ENCODE results near the gene R3HDML. TPM values are rescaled to one million over a fixed set of nuclear protein-coding genes. Genes with fewer than 3 reads are reported as not detected.
A peak's percentile ranks its signal among the peaks of the same experiment; 100 is the strongest.

R3HDML gene
- total RNA-seq, 1 donor from 2014 or later: not detected

GRCh38 chr20:44393608-44394451, 57.0 kb downstream of the R3HDML start:
- no peak for DNase-seq (ENCODE audit: low read depth)
- H3K4me3 ChIP-seq (ENCODE audit: low read depth, low read length): no peak overlapping the region
- TF ChIP-seq CTCF (conservative IDR thresholded peaks at IDR 0.05; ENCODE audit: low read depth, low read length): no peak

- DNase-seq (ENCODE audit: low read depth): no peak
- no peak overlapping the region for H3K4me3 ChIP-seq (ENCODE audit: low read depth, low read length)
- no peak for TF ChIP-seq CTCF (conservative IDR thresholded peaks at IDR 0.05; ENCODE audit: low read depth, low read length)
Measured at GRCh38 chr20:44394452-44394701, 57.5 kb downstream of the R3HDML start.

- H3K4me3 ChIP-seq (ENCODE audit: low read depth, low read length): no peak overlapping the region
- peak; percentile 36 for DNase-seq (ENCODE audit: low read depth)
- TF ChIP-seq CTCF (conservative IDR thresholded peaks at IDR 0.05; ENCODE audit: low read depth, low read length): no peak
Measured at GRCh38 chr20:44394702-44395460, 58.0 kb downstream of the R3HDML start.

GRCh38 chr20:44395461-44396340, 58.9 kb downstream of the R3HDML start:
- no peak for TF ChIP-seq CTCF (conservative IDR thresholded peaks at IDR 0.05; ENCODE audit: low read depth, low read length)
- H3K4me3 ChIP-seq (ENCODE audit: low read depth, low read length): no peak overlapping the region
- DNase-seq (ENCODE audit: low read depth): no peak

- TF ChIP-seq CTCF (conservative IDR thresholded peaks at IDR 0.05; ENCODE audit: low read depth, low read length): no peak
- no peak for DNase-seq (ENCODE audit: low read depth)
- no peak overlapping the region for H3K4me3 ChIP-seq (ENCODE audit: low read depth, low read length)
Measured at GRCh38 chr20:44396369-44397130, 59.7 kb downstream of the R3HDML start.

GRCh38 chr20:44398335-44398734, 61.5 kb downstream of the R3HDML start:
- no peak for TF ChIP-seq CTCF (conservative IDR thresholded peaks at IDR 0.05; ENCODE audit: low read depth, low read length)
- DNase-seq (ENCODE audit: low read depth): no peak
- no peak overlapping the region for H3K4me3 ChIP-seq (ENCODE audit: low read depth, low read length)

Data from epithelial cell of proximal tubule (primary cell).